Measurements from ENCODE around the gene KIAA0513.

DNA sequence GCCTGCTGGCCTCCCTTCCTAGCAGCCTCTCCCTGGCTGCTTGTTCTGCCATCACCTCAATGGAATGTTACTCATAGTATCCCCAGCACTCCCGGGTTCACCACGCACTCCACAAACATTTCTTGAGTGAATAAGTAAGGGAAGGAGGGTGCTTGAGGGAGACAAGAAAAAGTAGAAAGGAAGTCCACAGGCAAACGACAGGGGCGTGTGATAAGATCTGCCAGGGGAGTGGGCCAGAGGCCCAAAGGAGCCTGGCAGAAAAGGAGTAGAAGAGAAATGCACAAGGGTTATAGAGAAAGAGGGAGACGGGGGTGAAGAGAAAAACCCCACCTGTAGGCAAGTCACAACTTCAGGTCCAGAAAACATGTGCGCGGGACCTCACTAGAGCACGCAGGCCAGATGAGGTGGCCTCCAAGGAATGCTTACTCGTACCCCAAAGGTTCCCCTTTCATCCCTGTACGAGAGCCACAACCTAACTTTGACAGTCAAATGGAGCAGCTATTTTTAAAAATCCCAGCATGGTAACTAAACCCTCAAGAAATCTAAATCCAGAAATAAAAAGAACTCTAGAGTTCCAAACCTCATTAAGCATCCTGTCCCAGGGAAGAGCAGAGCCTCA is 22.9 kb upstream of the KIAA0513 start:
- TF ChIP-seq EZH2phosphoT487 (IDR thresholded peaks at IDR 0.05; ENCODE audit: insufficient read depth, low read depth) (no peak), EZH2 (IDR thresholded peaks at IDR 0.05; ENCODE audit: insufficient read depth, poor library complexity, severe bottlenecking) (no peak)

Data from GM23248 (cell line).